ENCODE measurements around the gene DCXR. TPM values are rescaled to one million over a fixed set of nuclear protein-coding genes. Genes with fewer than 3 reads are reported as not detected.

The DCXR gene
- total RNA-seq: 100 to 1,000 TPM; 114 to 125 TPM

DNA sequence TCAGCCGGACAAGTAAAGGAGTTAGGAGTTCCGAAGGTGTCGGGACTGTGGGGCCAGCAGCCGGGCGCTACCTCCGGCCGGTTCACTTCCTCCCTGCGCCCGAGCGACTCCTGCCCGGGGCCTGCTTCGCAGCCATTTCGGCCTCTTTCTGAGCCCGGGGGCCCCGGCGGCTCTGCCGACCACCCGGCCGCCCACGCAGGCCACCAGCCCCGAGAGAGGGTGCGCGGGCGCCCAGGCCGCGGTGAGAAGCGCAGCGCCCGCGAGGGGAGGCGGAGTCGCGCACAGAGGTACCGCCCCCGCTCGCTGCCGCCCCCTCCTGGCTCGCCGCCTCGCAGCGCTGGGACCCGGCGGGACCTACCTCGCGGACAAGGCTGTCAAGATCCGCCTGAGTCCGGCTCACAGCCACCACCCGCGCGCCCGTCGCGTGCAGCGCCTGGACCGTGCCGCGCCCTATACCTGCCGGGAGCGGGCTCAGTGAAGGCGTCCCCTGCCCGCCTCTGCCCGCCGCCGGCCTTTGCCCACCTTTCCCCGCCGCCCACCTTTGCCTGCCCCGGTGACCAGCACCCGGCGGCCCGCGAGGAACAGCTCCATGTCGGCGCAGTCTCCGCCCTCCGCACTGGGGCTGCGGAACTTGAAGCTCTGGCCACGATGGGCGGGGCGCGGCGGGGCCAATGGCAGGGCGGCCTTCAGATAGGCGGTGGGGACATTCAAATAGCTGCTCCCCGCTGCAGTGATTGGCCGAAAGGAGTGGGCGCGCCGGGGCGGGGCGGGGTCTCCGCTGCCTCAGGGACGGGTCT is at the start of gene DCXR:
Gene DCXR, minus strand, starts transcription at position 606 of the 797 bp plus-strand sequence. Its CDS starts 15 bp downstream, at position 591.
- Mint-ChIP-seq H3K36me3 (ENCODE audit: insufficient read depth in 2 of 2) (no peaks in the 10 kb centered on the region), H3K4me1 (ENCODE audit: low read depth) (peaks cover 12% of the 10 kb centered on the region), H3K27me3 (ENCODE audit: low read depth) (no peaks in the 10 kb centered on the region), H3K9me3 (no peaks in the 10 kb centered on the region), H3K27ac (peak within 1 kb of the TSS; percentile 41), H3K4me3 (peak within 1 kb of the TSS; percentile 86 to 89)
- ATAC-seq (replicated peaks in 1 of 2) (peak; percentile 95 to 96), DNase-seq (peak; percentile 99)

GRCh38 chr17:82085931-82086764 is 48.7 kb upstream of the DCXR start:
- Mint-ChIP-seq H3K27ac (no peak overlapping the region), H3K9me3 (no peaks in the 10 kb centered on the region), H3K36me3 (ENCODE audit: insufficient read depth in 2 of 2) (peaks cover 2 to 3% of the 10 kb centered on the region in 2 donors), H3K27me3 (ENCODE audit: low read depth) (no peaks in the 10 kb centered on the region), H3K4me3 (no peak overlapping the region), H3K4me1 (ENCODE audit: low read depth) (no peaks in the 10 kb centered on the region)
- ATAC-seq (replicated peaks in 1 of 2): no peak
- no peak for DNase-seq

- H3K9me3 Mint-ChIP-seq: no peaks in the 10 kb centered on the region
- ATAC-seq (replicated peaks in 1 of 2) (no peak), DNase-seq (no peak)
- peaks cover 2 to 3% of the 10 kb centered on the region in 2 donors for H3K36me3 Mint-ChIP-seq (ENCODE audit: insufficient read depth in 2 of 2)
- no peak overlapping the region for H3K4me3 Mint-ChIP-seq
- no peak overlapping the region for H3K27ac Mint-ChIP-seq
- no peaks in the 10 kb centered on the region for H3K27me3 Mint-ChIP-seq (ENCODE audit: low read depth)
- H3K4me1 Mint-ChIP-seq (ENCODE audit: low read depth): no peaks in the 10 kb centered on the region
Measured at GRCh38 chr17:82085031-82085861, 47.7 kb upstream of the DCXR start.

GRCh38 chr17:82084373-82085030 is 47.0 kb upstream of the DCXR start:
- peaks cover 2 to 3% of the 10 kb centered on the region in 2 donors for H3K36me3 Mint-ChIP-seq (ENCODE audit: insufficient read depth in 2 of 2)
- no peak for DNase-seq

DNA sequence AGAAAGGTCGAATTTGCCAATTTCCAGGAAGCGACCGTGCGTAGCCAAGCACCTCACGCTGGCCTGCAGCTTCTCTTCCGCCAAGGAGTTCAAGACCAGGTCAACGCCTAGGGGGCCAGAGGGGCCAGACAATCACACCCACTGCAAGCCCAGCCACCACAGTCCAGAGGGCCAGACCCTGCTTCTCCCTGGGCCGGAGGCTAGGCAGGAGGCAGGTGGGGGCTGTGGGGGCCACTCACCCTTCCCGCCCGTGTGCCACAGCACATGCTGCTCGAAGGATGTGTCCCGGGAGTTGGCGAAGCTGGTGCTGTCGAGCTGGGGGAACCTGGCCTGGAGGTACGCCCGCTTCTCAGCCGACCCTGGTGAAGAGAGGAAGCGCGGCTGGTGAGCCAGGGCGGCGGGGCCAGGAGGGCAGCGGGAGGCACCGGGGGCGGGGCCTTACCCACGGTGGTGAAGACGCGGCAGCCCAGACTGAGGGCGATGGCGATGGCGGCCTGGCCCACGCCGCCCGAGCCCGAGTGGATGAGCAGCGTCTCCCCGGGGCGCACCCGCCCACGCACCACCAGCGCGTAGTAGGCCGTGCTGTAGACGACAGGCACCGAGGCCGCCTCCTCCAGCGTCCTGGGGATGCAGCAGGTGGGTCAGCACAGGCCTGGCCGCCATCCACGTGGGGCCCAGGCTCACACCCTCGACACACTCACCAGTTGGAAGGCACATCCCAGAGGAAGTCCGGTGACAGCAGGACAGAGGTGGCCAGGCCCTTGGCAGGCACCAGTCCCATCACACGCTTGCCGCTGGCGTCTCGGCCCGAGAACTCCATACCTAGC is 46.2 kb upstream of the DCXR start:
- H3K27me3 Mint-ChIP-seq (ENCODE audit: low read depth): no peaks in the 10 kb centered on the region
- no peak overlapping the region for H3K4me3 Mint-ChIP-seq
- no peak overlapping the region for H3K27ac Mint-ChIP-seq
- no peaks in the 10 kb centered on the region for H3K9me3 Mint-ChIP-seq
- no peaks in the 10 kb centered on the region for H3K4me1 Mint-ChIP-seq (ENCODE audit: low read depth)
- peaks cover 2 to 3% of the 10 kb centered on the region in 2 donors for H3K36me3 Mint-ChIP-seq (ENCODE audit: insufficient read depth in 2 of 2)
- ATAC-seq (replicated peaks in 1 of 2) (no peak), DNase-seq (no peak)

More at GRCh38 chr17:82084373-82085030, 47.0 kb upstream of the DCXR start:
- ATAC-seq (replicated peaks in 1 of 2): no peak
- H3K9me3 Mint-ChIP-seq: no peaks in the 10 kb centered on the region
- no peak overlapping the region for H3K27ac Mint-ChIP-seq
- no peak overlapping the region for H3K4me3 Mint-ChIP-seq
- H3K27me3 Mint-ChIP-seq (ENCODE audit: low read depth): no peaks in the 10 kb centered on the region
- H3K4me1 Mint-ChIP-seq (ENCODE audit: low read depth): no peaks in the 10 kb centered on the region

GRCh38 chr17:82083009-82083408 is 45.5 kb upstream of the DCXR start:
- H3K9me3 Mint-ChIP-seq: no peaks in the 10 kb centered on the region
- H3K4me1 Mint-ChIP-seq (ENCODE audit: low read depth): no peaks in the 10 kb centered on the region
- ATAC-seq (replicated peaks in 1 of 2) (no peak), DNase-seq (no peak)
- no peaks in the 10 kb centered on the region for H3K27me3 Mint-ChIP-seq (ENCODE audit: low read depth)
- H3K4me3 Mint-ChIP-seq: no peak overlapping the region
- no peak overlapping the region for H3K27ac Mint-ChIP-seq
- H3K36me3 Mint-ChIP-seq (ENCODE audit: insufficient read depth in 2 of 2): peaks cover under 1 to 3% of the 10 kb centered on the region in 2 donors

GRCh38 chr17:82082456-82082855 is 45.0 kb upstream of the DCXR start:
- DNase-seq (no peak), ATAC-seq (replicated peaks in 1 of 2) (no peak)
- Mint-ChIP-seq H3K4me3 (no peak overlapping the region), H3K9me3 (no peaks in the 10 kb centered on the region), H3K36me3 (ENCODE audit: insufficient read depth in 2 of 2) (peaks cover 0 to 3% of the 10 kb centered on the region in 2 donors), H3K4me1 (ENCODE audit: low read depth) (no peaks in the 10 kb centered on the region), H3K27me3 (ENCODE audit: low read depth) (no peaks in the 10 kb centered on the region), H3K27ac (no peak overlapping the region)

- ATAC-seq (replicated peaks in 1 of 2) (no peak), DNase-seq (no peak)
- no peak overlapping the region for H3K27ac Mint-ChIP-seq
- no peaks in the 10 kb centered on the region for H3K4me1 Mint-ChIP-seq (ENCODE audit: low read depth)
- H3K4me3 Mint-ChIP-seq: no peak overlapping the region
- H3K27me3 Mint-ChIP-seq (ENCODE audit: low read depth): no peaks in the 10 kb centered on the region
- H3K36me3 Mint-ChIP-seq (ENCODE audit: insufficient read depth in 2 of 2): peaks cover 0 to 3% of the 10 kb centered on the region in 2 donors
- no peaks in the 10 kb centered on the region for H3K9me3 Mint-ChIP-seq
Measured at GRCh38 chr17:82081966-82082365, 44.5 kb upstream of the DCXR start.

GRCh38 chr17:82081546-82081945 is 44.0 kb upstream of the DCXR start:
- ATAC-seq (replicated peaks in 1 of 2): no peak
- Mint-ChIP-seq H3K4me3 (no peak overlapping the region), H3K36me3 (ENCODE audit: insufficient read depth in 2 of 2) (peaks cover 0 to 3% of the 10 kb centered on the region in 2 donors), H3K9me3 (no peaks in the 10 kb centered on the region), H3K27me3 (ENCODE audit: low read depth) (no peaks in the 10 kb centered on the region), H3K27ac (no peak overlapping the region), H3K4me1 (ENCODE audit: low read depth) (no peaks in the 10 kb centered on the region)
- DNase-seq: no peak

DNA sequence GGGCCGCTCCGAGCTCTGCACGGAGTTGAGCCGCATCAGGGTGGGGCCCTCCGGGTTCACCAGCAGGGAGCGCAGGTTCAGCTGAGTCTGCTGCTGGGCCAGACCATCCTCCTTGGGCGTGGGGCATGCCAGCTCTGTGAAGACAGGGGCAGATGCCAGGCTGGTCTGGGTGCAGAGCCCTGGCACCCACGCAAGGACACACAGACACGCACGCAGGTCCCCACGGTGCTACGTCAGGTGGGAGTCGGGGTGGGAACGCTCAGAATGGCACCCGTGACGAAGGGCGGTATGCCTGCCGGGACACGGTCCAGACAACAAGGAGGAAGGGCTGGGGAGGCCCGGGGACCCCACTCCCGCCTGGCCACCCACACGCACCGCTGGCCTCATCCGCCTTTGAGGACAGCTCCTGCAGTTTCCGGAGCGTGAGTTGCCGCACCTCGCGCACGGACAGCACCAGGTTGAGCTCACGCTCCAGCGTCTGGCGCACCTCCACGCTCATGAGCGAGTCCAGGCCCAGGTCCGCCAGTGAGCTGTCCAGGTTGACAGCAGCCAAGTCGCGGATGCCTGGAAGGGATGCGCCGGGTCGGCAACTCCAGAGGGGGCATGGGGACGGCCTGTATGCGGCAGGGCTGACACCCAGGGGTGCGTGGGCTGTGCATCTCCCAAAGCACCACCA is 43.4 kb upstream of the DCXR start:
- Mint-ChIP-seq H3K4me1 (ENCODE audit: low read depth) (no peaks in the 10 kb centered on the region), H3K27me3 (ENCODE audit: low read depth) (no peaks in the 10 kb centered on the region)

DNA sequence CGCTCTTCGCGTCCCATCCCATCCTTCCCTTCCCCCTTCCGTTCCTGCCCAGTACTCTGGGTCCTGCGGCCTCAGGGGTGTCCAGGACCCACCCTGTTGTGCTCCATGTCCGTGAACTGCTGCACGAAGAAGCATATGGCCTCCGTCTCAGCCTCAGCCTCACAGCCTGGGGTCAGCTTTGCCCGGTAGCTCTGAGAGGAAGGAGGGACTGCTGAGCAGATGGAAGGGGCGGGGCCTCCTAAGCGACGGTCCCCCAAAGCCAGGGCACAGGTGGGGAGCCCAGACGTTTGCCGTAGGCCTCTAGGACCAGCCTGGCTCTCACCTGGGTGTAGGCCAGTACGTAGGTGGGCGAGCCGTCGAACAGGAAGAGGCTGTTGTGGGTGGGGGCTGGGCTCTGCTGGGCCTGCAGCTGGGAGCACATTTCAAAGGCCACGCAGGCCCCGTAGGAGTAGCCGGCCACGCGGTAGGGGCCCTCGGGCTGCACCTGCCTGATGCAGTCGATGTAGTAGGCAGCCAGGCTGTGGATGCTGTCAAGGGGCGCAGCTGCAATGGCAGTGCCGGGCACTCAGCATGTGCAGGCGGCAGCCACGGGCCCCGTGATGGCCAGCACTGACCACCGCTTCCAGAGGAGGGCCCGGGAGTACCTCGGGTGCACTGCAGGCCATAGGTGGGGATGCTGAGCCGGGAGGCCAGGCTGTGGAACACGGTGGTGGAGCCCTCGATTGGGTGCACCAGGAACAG is 42.7 kb upstream of the DCXR start:
- ATAC-seq (replicated peaks in 1 of 2) (no peak), DNase-seq (no peak)
- no peaks in the 10 kb centered on the region for H3K27me3 Mint-ChIP-seq (ENCODE audit: low read depth)
- no peak overlapping the region for H3K4me3 Mint-ChIP-seq
- no peaks in the 10 kb centered on the region for H3K9me3 Mint-ChIP-seq
- H3K27ac Mint-ChIP-seq: no peak overlapping the region
- H3K36me3 Mint-ChIP-seq (ENCODE audit: insufficient read depth in 2 of 2): peaks cover 0 to 3% of the 10 kb centered on the region in 2 donors
- H3K4me1 Mint-ChIP-seq (ENCODE audit: low read depth): no peaks in the 10 kb centered on the region

More for the DNA sequence above, 43.4 kb upstream of the DCXR start:
- Mint-ChIP-seq H3K9me3 (no peaks in the 10 kb centered on the region), H3K27ac (no peak overlapping the region), H3K36me3 (ENCODE audit: insufficient read depth in 2 of 2) (peaks cover 0 to 3% of the 10 kb centered on the region in 2 donors), H3K4me3 (no peak overlapping the region)
- no peak for DNase-seq
- ATAC-seq (replicated peaks in 1 of 2): no peak

All from activated T-cell treated with anti-CD3 and anti-CD28 coated beads, Interleukin-2, amount 50 U/mL, for 72 hours (primary cell).